SK-N-SH (cell line): ENCODE data around the gene LMOD2. TPM values are rescaled to one million over a fixed set of nuclear protein-coding genes. Genes with fewer than 3 reads are reported as not detected.

Experiments used
- CTCF ChIA-PET: fragments of 300-600, 350-600 bp; formaldehyde crosslinking; extraction: SDS; loops from one replicate; lab custom pipeline; 2021; lab: Yijun Ruan, JAX
- POLR2A ChIA-PET: fragments of 350-600 bp; sonication (Branson Sonifier 250); formaldehyde crosslinking; extraction: SDS; loops from one replicate; lab custom pipeline; 2020; ENCODE audit warnings: antibody characterized with exemption, inconsistent platforms; lab: Yijun Ruan, JAX
- DNase-seq: peaks from one replicate; pipeline ENCODE4 v3.0.0; 2012
- H2AFZ ChIP-seq: fragments of 200-600 bp; sonication (generic); 2 replicates; pipeline ENCODE4 v1.8.1; 2016; ENCODE audit warnings: antibody characterized with exemption, mild to moderate bottlenecking, low read depth
- H3F3A ChIP-seq: fragments of 200-600 bp; sonication (generic); replicated peaks from 2 replicates; pipeline ENCODE3; 2016; ENCODE audit warnings: antibody characterized with exemption, mild to moderate bottlenecking; ENCODE audit not compliant: insufficient read depth
- H3K27ac ChIP-seq, 2 experiments: fragments of 200-500 bp in 1 of 2; fragments of 200-600 bp in 1 of 2; sonication (Bioruptor generic) in 1 of 2; sonication (generic), shearing (Covaris generic) in 1 of 2; 2 replicates each; pipeline versions ENCODE4 v1.5.1 to v1.6.1; 2014 to 2016; ENCODE audit warnings: low read depth in 2 of 2, inconsistent platforms in 1 of 2, low read length in 1 of 2, mild to moderate bottlenecking in 1 of 2, mixed read lengths in 1 of 2
- H3K27me3 ChIP-seq: fragments of 200-600 bp; sonication (generic), shearing (Covaris generic); 2 replicates; pipeline ENCODE4 v1.6.1; 2016; ENCODE audit warnings: mixed run types; ENCODE audit not compliant: insufficient read depth
- H3K36me3 ChIP-seq, 2 experiments: fragments of 200-500 bp in 1 of 2; fragments of 200-600 bp in 1 of 2; sonication (Bioruptor generic) in 1 of 2; sonication (generic) in 1 of 2; replicated peaks in 1 of 2; 2 replicates each; pipeline versions ENCODE3 to v1.5.1; 2014 to 2016; ENCODE audit warnings: low read length in 1 of 2, mild to moderate bottlenecking in 1 of 2; ENCODE audit not compliant: insufficient read depth in 2 of 2, control insufficient read depth in 1 of 2
- H3K4me1 ChIP-seq, 2 experiments: fragments of 200-500 bp in 1 of 2; fragments of 200-600 bp in 1 of 2; sonication (Bioruptor generic) in 1 of 2; sonication (generic), shearing (Covaris generic) in 1 of 2; 2 replicates each; pipeline versions ENCODE4 v1.5.1 to v1.6.1; 2014 to 2016; ENCODE audit warnings: low read depth in 1 of 2, low read length in 1 of 2, mixed run types in 1 of 2; ENCODE audit not compliant: insufficient read depth in 2 of 2, control insufficient read depth in 1 of 2
- H3K4me2 ChIP-seq: fragments of 200-600 bp; sonication (generic), shearing (Covaris generic); 2 replicates; pipeline ENCODE4 v1.6.1; 2017; ENCODE audit warnings: mixed run types
- H3K4me3 ChIP-seq, 2 experiments: fragments of 200-500 bp in 1 of 2; fragments of 200-600 bp in 1 of 2; sonication (Bioruptor generic) in 1 of 2; sonication (generic), shearing (Covaris generic) in 1 of 2; 2 replicates each; pipeline versions ENCODE4 v1.5.1 to v1.8.1; 2014 to 2016; ENCODE audit warnings: low read depth in 2 of 2, inconsistent platforms in 1 of 2, low read length in 1 of 2, mild to moderate bottlenecking in 1 of 2, mixed read lengths in 1 of 2, moderate library complexity in 1 of 2
- H3K79me2 ChIP-seq: fragments of 200-600 bp; sonication (generic); 2 replicates; pipeline ENCODE4 v1.8.1; 2017; ENCODE audit warnings: mild to moderate bottlenecking; ENCODE audit not compliant: insufficient read depth
- H3K9ac ChIP-seq: fragments of 200-600 bp; sonication (generic); 2 replicates; pipeline ENCODE4 v1.6.1; 2017; ENCODE audit warnings: mixed run types
- H3K9me2 ChIP-seq: fragments of 200-600 bp; sonication (generic); 2 replicates; pipeline ENCODE4 v1.6.1; 2017; ENCODE audit warnings: mixed run types
- H3K9me3 ChIP-seq: fragments of 200-600 bp; sonication (generic); 2 replicates; pipeline ENCODE4 v1.6.1; 2017; ENCODE audit warnings: mixed run types, mild to moderate bottlenecking, moderate library complexity
- H4K20me1 ChIP-seq: fragments of 200-600 bp; sonication (generic); 2 replicates; pipeline ENCODE4 v1.6.1; 2017; ENCODE audit warnings: mild to moderate bottlenecking, mixed run types; ENCODE audit not compliant: insufficient read depth
- CTCF ChIP-seq: fragments of 200-600 bp; sonication (generic); IDR thresholded peaks from 2 replicates; pipeline ENCODE4 v1.6.1; 2017; ENCODE audit warnings: antibody characterized with exemption, mild to moderate bottlenecking, moderate library complexity
- FOXM1 ChIP-seq: IDR thresholded peaks from 2 replicates; pipeline ENCODE4 v1.4.0; 2012; ENCODE audit warnings: low read depth, mild to moderate bottlenecking
- GATA2 ChIP-seq: sonication (generic); formaldehyde crosslinking; IDR thresholded peaks from 2 replicates; pipeline ENCODE4 v1.5.0; 2020; ENCODE audit warnings: mild to moderate bottlenecking, missing genetic modification reagents
- REST ChIP-seq: IDR thresholded peaks from 2 replicates; pipeline ENCODE4 v1.6.1; 2012; ENCODE audit warnings: mild to moderate bottlenecking, low read depth, low read length, moderate library complexity
- RFX5 ChIP-seq: IDR thresholded peaks from 2 replicates; pipeline ENCODE4 v1.6.1; 2012; ENCODE audit warnings: mild to moderate bottlenecking, improper control_type of control experiment, low read length
- RXRA ChIP-seq: IDR thresholded peaks from 2 replicates; pipeline ENCODE4 v1.4.0; 2012; ENCODE audit warnings: low read depth, mild to moderate bottlenecking, borderline replicate concordance
- SIN3A ChIP-seq: IDR thresholded peaks from 2 replicates; pipeline ENCODE4 v1.6.1; 2012; ENCODE audit warnings: low read depth, mild to moderate bottlenecking, low read length, moderate library complexity, borderline replicate concordance
- USF1 ChIP-seq: IDR thresholded peaks from 2 replicates; pipeline ENCODE4 v1.4.0; 2012; ENCODE audit warnings: low read depth, borderline replicate concordance
- YY1 ChIP-seq: IDR thresholded peaks from 2 replicates; pipeline ENCODE4 v1.4.0; 2012; ENCODE audit warnings: low read depth, mild to moderate bottlenecking
- WGBS: methylation state at CpG from one replicate; pipeline ENCODE4 v1.1.6; 2017; ENCODE audit warnings: low lambda C conversion rate; 5-methylcytosine and 5-hydroxymethylcytosine counted together
- polyA plus RNA-seq, 3 experiments: library from polyadenylated mRNA; depleted of rRNA; stranded (reverse); fragments of >200 nt; gene quantifications; 2 replicates each; pipeline ENCODE4 v1.2.3, GENCODE V29; 2012

Gene LMOD2
- polyA plus RNA-seq, 1 of the 3 experiments (the other 2 are of a cell fraction), result not detected

GRCh38 chr7:123627851-123628250 is 27.8 kb upstream of the LMOD2 start:
- peaks cover 0 to 8% of the 10 kb centered on the region in 2 experiments; a peak in 2 of 4 replicates for H3K4me1 ChIP-seq
- H3K9me3 ChIP-seq, result no peaks in the 10 kb centered on the region
- no peak for DNase-seq
- ChIA-PET CTCF (no interaction called here), POLR2A (no interaction called here)
- no peak overlapping the region for H3K27ac ChIP-seq
- 97% methylated on average over 2 of the region's 2 CpGs for WGBS
- H4K20me1 ChIP-seq, result no peaks in the 10 kb centered on the region
- H3K9me2 ChIP-seq, result no peaks in the 10 kb centered on the region
- no peak overlapping the region for H3K9ac ChIP-seq
- no peak overlapping the region for H3K4me3 ChIP-seq
- H3K27me3 ChIP-seq, result no peaks in the 10 kb centered on the region
- H3F3A ChIP-seq, result no peaks in the 10 kb centered on the region
- TF ChIP-seq FOXM1, result no peak
- TF ChIP-seq RFX5, result no peak
- TF ChIP-seq, all 33 proteins: peak for 0
- no peaks in the 10 kb centered on the region for H3K79me2 ChIP-seq
- no peaks in the 10 kb centered on the region for H3K36me3 ChIP-seq
- no peak overlapping the region for H3K4me2 ChIP-seq
- no peak overlapping the region for H2AFZ ChIP-seq

- H3K9ac ChIP-seq, result no peak overlapping the region
- no peaks in the 10 kb centered on the region for H3K36me3 ChIP-seq
- CTCF ChIA-PET, result no interaction called here
- no peaks in the 10 kb centered on the region for H4K20me1 ChIP-seq
- H3K79me2 ChIP-seq, result no peaks in the 10 kb centered on the region
- H3K4me2 ChIP-seq, result no peak overlapping the region
- H2AFZ ChIP-seq, result no peak overlapping the region
- no peaks in the 10 kb centered on the region for H3K9me3 ChIP-seq
- no peak overlapping the region for H3K4me3 ChIP-seq
- DNase-seq, result no peak
- H3K27ac ChIP-seq, result no peak overlapping the region; a peak in 1 of 4 replicates
- H3K9me2 ChIP-seq, result no peaks in the 10 kb centered on the region
- H3K27me3 ChIP-seq, result no peaks in the 10 kb centered on the region
- H3F3A ChIP-seq, result peaks cover 5% of the 10 kb centered on the region
- POLR2A ChIA-PET, result no interaction called here
- peaks cover 4 to 11% of the 10 kb centered on the region in 2 experiments; a peak in 2 of 4 replicates for H3K4me1 ChIP-seq
- TF ChIP-seq YY1 (no peak), USF1 (no peak), REST (no peak), SIN3A (no peak), CTCF (no peak), GATA2 (CRISPR knock-in tag) (no peak), RXRA (no peak)
- 91% methylated on average over 5 of the region's 5 CpGs for WGBS
Measured at GRCh38 chr7:123628829-123629228, 26.8 kb upstream of the LMOD2 start.
